A673 (cell line): ENCODE data around the gene KCNC3. TPM values are rescaled to one million over a fixed set of nuclear protein-coding genes. Genes with fewer than 3 reads are reported as not detected.

Experiments used
- BruUV-seq: library from RNA; stranded (reverse); fragments of 400-500 nt; replicated peaks from 2 replicates; lab custom pipeline; 2021; lab: Mats Ljungman, UMichigan
- CTCF ChIA-PET: fragments of 300-600 bp; sonication (Branson Sonifier 250); formaldehyde crosslinking; loops from one replicate; lab custom pipeline; 2022; ENCODE audit warnings: antibody characterized with exemption; lab: Charles Lee
- POLR2A ChIA-PET: fragments of 300-600 bp; sonication (Branson Sonifier 250); formaldehyde crosslinking; loops from one replicate; lab custom pipeline; 2022; ENCODE audit warnings: antibody characterized with exemption; ENCODE audit not compliant: low non-redundant PET; lab: Charles Lee
- DNase-seq: peaks from one replicate; pipeline ENCODE4 v3.0.0-alpha.2; 2015; ENCODE audit warnings: low spot score
- H3K27ac ChIP-seq: fragments of 200-600 bp; sonication (generic); 2 replicates; pipeline ENCODE4 v1.5.1; 2016; ENCODE audit warnings: mixed run types, low read depth, mild to moderate bottlenecking, mixed read lengths, antibody characterized with exemption, low read length; ENCODE audit not compliant: poor library complexity, severe bottlenecking
- H3K27me3 ChIP-seq: fragments of 200-600 bp; sonication (generic); replicated peaks from 2 replicates; pipeline ENCODE4 v1.6.1; 2017; ENCODE audit warnings: mixed run types, low read depth, mild to moderate bottlenecking, mixed read lengths, antibody characterized with exemption, low read length; ENCODE audit not compliant: insufficient read depth, poor library complexity
- H3K36me3 ChIP-seq: fragments of 200-600 bp; sonication (generic); 2 replicates; pipeline ENCODE4 v1.6.1; 2016; ENCODE audit warnings: mixed run types, mild to moderate bottlenecking, mixed read lengths, antibody characterized with exemption, low read length; ENCODE audit not compliant: insufficient read depth, poor library complexity, severe bottlenecking
- H3K4me1 ChIP-seq: fragments of 200-600 bp; sonication (generic); 2 replicates; pipeline ENCODE4 v1.6.1; 2017; ENCODE audit warnings: mixed run types, mild to moderate bottlenecking, mixed read lengths, antibody characterized with exemption, low read length; ENCODE audit not compliant: insufficient read depth, poor library complexity, severe bottlenecking
- H3K4me3 ChIP-seq: fragments of 200-600 bp; sonication (generic); 2 replicates; pipeline ENCODE4 v1.5.1; 2016; ENCODE audit warnings: low read depth, mixed run types, mild to moderate bottlenecking, mixed read lengths, low read length; ENCODE audit not compliant: poor library complexity, severe bottlenecking
- H3K9me3 ChIP-seq: fragments of 200-600 bp; sonication (generic); 2 replicates; pipeline ENCODE4 v1.6.1; 2016; ENCODE audit warnings: mixed run types, low read depth, mild to moderate bottlenecking, mixed read lengths, antibody characterized with exemption, low read length; ENCODE audit not compliant: poor library complexity, severe bottlenecking
- CTCF ChIP-seq: fragments of 300-800, 200-600 bp; sonication (generic); conservative IDR thresholded peaks from 2 replicates; pipeline ENCODE4 v1.5.1; 2017; ENCODE audit warnings: low read depth, mild to moderate bottlenecking, antibody characterized with exemption, low read length, moderate library complexity, mixed read lengths
- EZH2 ChIP-seq: fragments of 200-600 bp; sonication (generic); IDR thresholded peaks from 2 replicates; pipeline ENCODE4 v1.6.1; 2017; ENCODE audit warnings: borderline replicate concordance, low read depth, mild to moderate bottlenecking, mixed read lengths, antibody characterized with exemption, low read length; ENCODE audit not compliant: poor library complexity, severe bottlenecking
- intact Hi-C: fragments of 100-400 bp; cut with micrococcal nuclease; formaldehyde crosslinking; loops from one replicate; pipeline ENCODE4 v1.10.0; 2022; ENCODE audit not compliant: unreplicated experiment
- total RNA-seq: library from RNA; stranded (reverse); gene quantifications from 2 replicates; pipeline ENCODE4 v1.2.3, GENCODE V29; 2021

KCNC3 gene
- total RNA-seq, 1 experiment from 2014 or later: 6.4 TPM

- POLR2A ChIA-PET: no interaction called here
- TF ChIP-seq CTCF (no peak), EZH2 (no peak)
- no peaks in the 10 kb centered on the region for H3K36me3 ChIP-seq
- intact Hi-C loops: loop anchor here (5.0 to 10.0 kb wide), 2 partner anchors 423 to 565 kb away; no protein-coding TSS in a partner anchor
- CTCF ChIA-PET: no interaction called here
- no peak for DNase-seq
- H3K4me1 ChIP-seq: no peaks in the 10 kb centered on the region
- H3K27ac ChIP-seq: no peak overlapping the region
- H3K9me3 ChIP-seq: no peaks in the 10 kb centered on the region
- no peaks in the 10 kb centered on the region for H3K27me3 ChIP-seq
- no peak overlapping the region for H3K4me3 ChIP-seq
- BruUV-seq: no TSS peak
Observed at GRCh38 chr19:50359328-50359818, 30.2 kb upstream of the KCNC3 start.

GRCh38 chr19:50358483-50359327, 29.5 kb upstream of the KCNC3 start:
- intact Hi-C loops: loop anchor here (5.0 to 10.0 kb wide), 2 partner anchors 424 to 566 kb away; no protein-coding TSS in a partner anchor
- Histone ChIP-seq H3K4me3 (peak overlapping the region; percentile 65), H3K27me3 (no peaks in the 10 kb centered on the region), H3K36me3 (no peaks in the 10 kb centered on the region), H3K9me3 (no peaks in the 10 kb centered on the region), H3K27ac (peak overlapping the region; percentile 85), H3K4me1 (no peaks in the 10 kb centered on the region)
- TSS peak; percentile 62 for BruUV-seq
- TF ChIP-seq CTCF (no peak), EZH2 (no peak)
- DNase-seq: peak; percentile 90
- POLR2A ChIA-PET: no interaction called here
- CTCF ChIA-PET: interaction anchor here (2.3 kb wide), 1 partner anchor 9 kb away, joined by 15 read pairs; no protein-coding TSS in a partner anchor

- no peaks in the 10 kb centered on the region for H3K4me1 ChIP-seq
- intact Hi-C loops: loop anchor here (2.0 to 10.0 kb wide), 3 partner anchors 103 to 567 kb away; no protein-coding TSS in a partner anchor
- no peaks in the 10 kb centered on the region for H3K27me3 ChIP-seq
- ChIA-PET CTCF (interaction anchor here (0.5 to 2.3 kb wide), 19 partner anchors 11 to 739 kb away, joined by 3 to 16 read pairs (median 3); partner anchors contain the start of genes KCNC3, NR1H2 and POLD1), POLR2A (interaction anchor here (0.5 to 0.7 kb wide), 2 partner anchors 206 to 421 kb away, joined by 3 read pairs; no protein-coding TSS in a partner anchor)
- H3K27ac ChIP-seq: peak overlapping the region; percentile 85
- DNase-seq: peak; percentile 89
- H3K36me3 ChIP-seq: no peaks in the 10 kb centered on the region
- TF ChIP-seq EZH2: no peak
- TF ChIP-seq CTCF: peak; percentile 87
- H3K4me3 ChIP-seq: peak overlapping the region; percentile 65
- BruUV-seq: TSS peak; percentile 85
- H3K9me3 ChIP-seq: no peaks in the 10 kb centered on the region
Observed at GRCh38 chr19:50357178-50358100, 28.3 kb upstream of the KCNC3 start.
